Stimulated activated CD8-positive, alpha-beta memory T cell treated with anti-CD3 and anti-CD28 coated beads, Interleukin-12 subunit alpha, Interleukin-12 subunit beta, amount 100 ng/mL, for 24 hours (primary cell): Measurements from ENCODE around the gene CLDN15.
"Not testable (repeated sequence)": the region's sequence is repeated elsewhere in the genome, so short reads cannot be mapped to it uniquely, and the experiment has no call there.

Source experiments
- DNase-seq: peaks from one replicate; pipeline ENCODE4 v3.0.0-alpha.2; 2020; ENCODE audit errors: extremely low read depth

The CLDN15 gene

GRCh38 chr7:101200504-101200861 lies 37.1 kb downstream of the CLDN15 start:
- DNase-seq = no peak

DNA sequence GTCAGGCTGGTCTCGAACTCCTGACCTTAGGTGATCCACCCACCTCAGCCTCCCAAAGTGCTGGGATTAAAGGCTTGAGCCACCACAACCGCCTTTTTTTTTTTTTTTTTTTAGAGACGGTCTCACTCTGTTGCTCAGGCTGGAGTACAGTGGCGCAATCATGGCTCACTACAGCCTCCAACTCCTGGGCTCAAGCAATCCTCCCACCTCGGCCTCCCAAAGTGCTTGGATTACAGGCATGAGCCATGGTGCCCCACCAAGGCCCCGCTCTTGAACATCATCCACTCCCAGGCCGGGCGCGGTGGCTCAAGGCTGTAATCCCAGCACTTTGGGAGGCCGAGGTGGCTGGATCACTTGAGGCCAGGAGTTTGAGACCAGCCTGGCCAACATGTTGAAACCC lies 38.1 kb downstream of the CLDN15 start:
- not testable (repeated sequence) for DNase-seq

DNA sequence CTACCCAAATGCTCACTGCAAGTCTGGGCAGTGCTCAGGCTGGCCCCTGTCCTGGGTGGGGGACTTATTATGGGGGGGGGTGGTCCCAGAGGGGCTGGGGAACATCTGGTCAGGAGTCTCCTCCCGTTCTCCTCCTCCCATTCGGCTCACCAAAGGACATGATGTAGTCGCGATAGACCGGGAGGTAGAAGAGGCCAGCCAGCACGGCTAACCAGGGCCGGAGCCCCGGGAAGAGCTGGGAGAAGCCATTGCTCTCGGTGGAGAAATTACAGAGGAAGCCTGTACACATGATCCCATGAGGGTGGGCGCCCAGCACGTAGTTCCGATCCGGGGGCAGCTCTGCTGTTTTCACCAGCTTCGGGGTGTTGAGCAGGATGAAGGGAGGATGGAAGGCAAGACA lies 39.1 kb downstream of the CLDN15 start:
- no peak for DNase-seq

DNA sequence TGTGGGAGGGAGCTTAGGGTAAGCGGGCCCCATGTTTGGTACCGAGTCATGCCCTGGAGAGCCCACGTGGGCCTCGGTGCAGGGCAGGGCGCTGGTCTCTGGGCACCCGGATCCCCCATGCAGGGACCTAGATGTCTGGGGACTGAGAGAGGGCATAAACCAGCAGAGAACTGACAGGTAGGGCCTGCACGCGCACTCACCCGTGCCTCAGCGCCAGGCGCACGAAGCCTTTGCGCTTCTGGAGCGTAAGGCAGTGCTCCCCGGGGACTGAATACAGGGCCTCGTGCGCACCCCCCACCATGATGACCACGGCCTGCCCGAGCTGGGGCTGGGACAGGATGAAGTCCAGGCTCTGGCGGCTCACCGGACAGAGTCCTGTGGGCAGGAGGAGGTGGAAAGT lies 39.6 kb downstream of the CLDN15 start:
- no peak for DNase-seq

- no peak for DNase-seq
Observed at GRCh38 chr7:101195884-101196283, 41.7 kb downstream of the CLDN15 start.

GRCh38 chr7:101189109-101189508 lies 48.5 kb downstream of the CLDN15 start:
- no peak for DNase-seq

GRCh38 chr7:101186844-101187428 lies 50.7 kb downstream of the CLDN15 start:
- DNase-seq = no peak

DNA sequence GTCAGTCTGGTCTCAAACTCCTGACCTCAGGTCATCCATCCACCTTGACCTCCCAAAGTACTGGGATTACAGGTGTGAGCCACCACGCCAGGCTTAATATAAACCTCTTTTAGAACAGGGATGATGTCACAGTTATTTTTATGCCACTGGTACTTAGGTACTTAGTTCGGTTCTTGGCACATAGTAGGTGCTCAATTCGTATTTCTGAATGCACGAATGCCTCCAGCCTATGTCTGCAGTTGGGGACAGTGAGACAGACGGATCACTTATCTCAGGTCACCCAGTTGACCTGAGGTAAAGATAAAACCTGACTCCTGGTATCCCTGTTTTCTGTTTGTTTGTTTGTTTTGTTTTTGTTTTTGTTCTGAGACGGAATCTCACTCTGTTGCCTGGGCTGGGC lies 51.4 kb downstream of the CLDN15 start:
- no peak for DNase-seq

- DNase-seq = no peak
Observed at GRCh38 chr7:101185258-101185839, 52.3 kb downstream of the CLDN15 start.
